Fibroblast of lung (primary cell): ENCODE measurements around the gene TNC.

Experiments used
- CTCF ChIP-seq, 2 donors: IDR thresholded peaks in 1 of 2; conservative IDR thresholded peaks in 1 of 2; 1 replicate in 1 of 2; 2 replicates in 1 of 2; pipeline ENCODE4 v1.5.1; 2011 to 2012; ENCODE audit warnings: low read length in 2 of 2, control low read depth in 1 of 2, inconsistent platforms in 1 of 2, low read depth in 1 of 2, mild to moderate bottlenecking in 1 of 2
- EZH2 ChIP-seq: IDR thresholded peaks from 2 replicates; pipeline ENCODE4 v1.5.1; 2012; ENCODE audit warnings: low read length, control low read depth, mild to moderate bottlenecking; ENCODE audit errors: missing control alignments

GRCh38 chr9:115035841-115036612 lies 81.9 kb downstream of the TNC start:
- TF ChIP-seq CTCF (conservative IDR thresholded peaks at IDR 0.05 in 1 of 2, IDR thresholded peaks at IDR 0.05 in 1 of 2; ENCODE audit: low read depth in 1 of 2, low read length in 2 of 2) (no peak), EZH2 (no peak)
